Peyer's patch (tissue), 4 donors: ENCODE results near the gene DDC.

Experiments
- CTCF ChIP-seq, 6 experiments: fragments of 450-650 bp in 4 of 6; fragments of 200-600 bp in 2 of 6; sonication (generic) in 1 of 6; IDR thresholded peaks; one replicate each; pipeline ENCODE4 v1.5.1; 2017 to 2019; ENCODE audit warnings: antibody characterized with exemption in 6 of 6, mild to moderate bottlenecking in 3 of 6, moderate library complexity in 1 of 6
- POLR2A ChIP-seq, 2 donors: fragments of 450-650 bp; IDR thresholded peaks; one replicate each; pipeline ENCODE4 v1.5.1; 2017; ENCODE audit warnings: antibody characterized with exemption in 2 of 2, mild to moderate bottlenecking in 2 of 2, moderate library complexity in 2 of 2

DNA sequence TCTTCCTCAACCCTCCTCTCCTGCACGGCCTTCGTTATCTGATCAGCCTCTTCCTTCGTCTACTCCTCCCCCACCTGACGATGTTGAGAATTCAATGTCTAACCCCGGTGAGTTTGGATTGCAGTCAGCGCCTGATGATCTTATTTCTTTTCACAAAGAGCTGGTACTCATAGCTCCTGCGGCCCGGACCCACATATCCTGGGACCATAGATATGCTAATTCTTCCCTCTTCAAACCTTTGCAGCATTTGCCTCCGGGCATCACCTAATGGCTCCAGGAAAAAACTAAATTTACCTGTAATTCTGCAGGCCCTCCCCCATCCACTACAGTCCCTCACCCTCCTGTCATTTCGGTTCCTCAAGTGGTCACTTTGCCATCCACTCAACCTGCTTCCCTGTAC, 12.4 kb upstream of the DDC start:
- no peak for TF ChIP-seq CTCF (IDR thresholded peaks at IDR 0.05)
- no peak for TF ChIP-seq POLR2A (IDR thresholded peaks at IDR 0.05)
